Retinal pigment epithelial cell (primary cell): ENCODE measurements around the gene CUEDC1.
A peak's percentile ranks its signal among the peaks of the same experiment; 100 is the strongest.

Experiments
- DNase-seq: peaks from one replicate; pipeline ENCODE4 v3.0.0-alpha.2; 2010; ENCODE audit warnings: low read depth
- H3K4me3 ChIP-seq: 2 replicates; pipeline ENCODE4 v1.5.1; 2011; ENCODE audit warnings: mild to moderate bottlenecking, low read length, control low read depth, moderate library complexity
- CTCF ChIP-seq: conservative IDR thresholded peaks from 2 replicates; pipeline ENCODE4 v1.5.1; 2011; ENCODE audit warnings: low read depth, low read length, control low read depth, inconsistent platforms

The CUEDC1 gene

GRCh38 chr17:57842280-57842679 lies 112.9 kb downstream of the CUEDC1 start:
- DNase-seq = no peak
- no peak for TF ChIP-seq CTCF
- no peak overlapping the region for H3K4me3 ChIP-seq

GRCh38 chr17:57839571-57839923 lies 115.7 kb downstream of the CUEDC1 start:
- no peak for TF ChIP-seq CTCF
- DNase-seq = no peak
- H3K4me3 ChIP-seq = no peak overlapping the region

- no peak for TF ChIP-seq CTCF
- no peak for DNase-seq
- H3K4me3 ChIP-seq = no peak overlapping the region
These were observed 116.2 kb downstream of the CUEDC1 start for GRCh38 chr17:57838857-57839570.

GRCh38 chr17:57838453-57838852 lies 116.8 kb downstream of the CUEDC1 start:
- H3K4me3 ChIP-seq = no peak overlapping the region
- DNase-seq = no peak
- TF ChIP-seq CTCF = no peak

GRCh38 chr17:57835333-57835900 lies 119.8 kb downstream of the CUEDC1 start:
- no peak for DNase-seq
- H3K4me3 ChIP-seq = no peak overlapping the region
- TF ChIP-seq CTCF = no peak

- DNase-seq = no peak
- peak; percentile 30 for TF ChIP-seq CTCF
- no peak overlapping the region for H3K4me3 ChIP-seq
These were observed 121.0 kb downstream of the CUEDC1 start for GRCh38 chr17:57834146-57834741.
